CD14-positive monocyte (primary cell): ENCODE results near the gene TENM3. TPM values are rescaled to one million over a fixed set of nuclear protein-coding genes. Genes with fewer than 3 reads are reported as not detected.

Source experiments
- DNase-seq, 3 donors: peaks; one replicate each; pipeline ENCODE4 v3.0.0-alpha.2; 2011 to 2022
- H2AFZ ChIP-seq: 2 replicates; pipeline ENCODE4 v1.6.0; 2012; ENCODE audit warnings: mild to moderate bottlenecking, low read depth, low read length, inconsistent platforms; ENCODE audit not compliant: insufficient read depth, poor library complexity, severe bottlenecking
- H3K27ac ChIP-seq, 2 donors: 1 replicate in 1 of 2; 2 replicates in 1 of 2; pipeline ENCODE4 v1.5.1; 2012 to 2013; ENCODE audit warnings: low read length in 2 of 2, control low read depth in 1 of 2, inconsistent platforms in 1 of 2, low read depth in 1 of 2, mild to moderate bottlenecking in 1 of 2
- H3K27me3 ChIP-seq, 2 donors: one replicate each; pipeline versions ENCODE4 v1.6.0 to v1.6.1; 2011 to 2013; ENCODE audit warnings: low read length in 2 of 2; ENCODE audit not compliant: control insufficient read depth in 2 of 2, insufficient read depth in 2 of 2
- H3K36me3 ChIP-seq, 2 donors: replicated peaks in 1 of 2; 1 replicate in 1 of 2; 2 replicates in 1 of 2; pipeline versions ENCODE4 v1.5.1 to v1.6.1; 2012 to 2013; ENCODE audit warnings: low read length in 2 of 2, control low read depth in 1 of 2, inconsistent platforms in 1 of 2, mild to moderate bottlenecking in 1 of 2; ENCODE audit not compliant: insufficient read depth in 2 of 2, control insufficient read depth in 1 of 2
- H3K4me1 ChIP-seq, 2 donors: 1 replicate in 1 of 2; 2 replicates in 1 of 2; pipeline versions ENCODE4 v1.5.1 to v1.6.1; 2012 to 2013; ENCODE audit warnings: low read length in 2 of 2, control low read depth in 1 of 2, inconsistent platforms in 1 of 2, mild to moderate bottlenecking in 1 of 2, moderate library complexity in 1 of 2; ENCODE audit not compliant: insufficient read depth in 2 of 2, control insufficient read depth in 1 of 2
- H3K4me2 ChIP-seq: replicated peaks from 2 replicates; pipeline ENCODE3; 2012; ENCODE audit warnings: low read length, moderate library complexity, mild to moderate bottlenecking; ENCODE audit not compliant: poor library complexity, severe bottlenecking; ENCODE audit errors: extremely low read depth
- H3K4me3 ChIP-seq, 3 experiments: fragments of 200-600 bp in 1 of 3; sonication (generic) in 1 of 3; replicated peaks in 1 of 3; 1 replicate in 2 of 3; 2 replicates in 1 of 3; pipeline ENCODE4 v1.5.1; 2011 to 2013; ENCODE audit warnings: low read length in 3 of 3, mild to moderate bottlenecking in 3 of 3, control low read depth in 2 of 3, low read depth in 2 of 3, inconsistent platforms in 1 of 3, moderate library complexity in 1 of 3
- H3K79me2 ChIP-seq: 2 replicates; pipeline ENCODE4 v1.6.0; 2012; ENCODE audit warnings: mild to moderate bottlenecking, control low read depth, inconsistent platforms, low read length, moderate library complexity; ENCODE audit not compliant: insufficient read depth
- H3K9ac ChIP-seq: 2 replicates; pipeline ENCODE4 v1.6.0; 2017; ENCODE audit warnings: low read length, mild to moderate bottlenecking; ENCODE audit not compliant: insufficient read depth, poor library complexity, severe bottlenecking
- H3K9me3 ChIP-seq, 2 donors: replicated peaks in 1 of 2; 1 replicate in 1 of 2; 2 replicates in 1 of 2; pipeline versions ENCODE4 v1.5.1 to v1.6.1; 2012 to 2013; ENCODE audit warnings: low read length in 2 of 2, control low read depth in 1 of 2; ENCODE audit not compliant: control insufficient read depth in 1 of 2, insufficient read depth in 1 of 2
- H4K20me1 ChIP-seq: 2 replicates; pipeline ENCODE4 v1.6.0; 2012; ENCODE audit warnings: mild to moderate bottlenecking, low read length, control low read depth, moderate library complexity; ENCODE audit not compliant: insufficient read depth
- H3K27ac Mint-ChIP-seq, 7 donors: one replicate each; pipeline ENCODE4 v1.8.0; 2020; ENCODE audit warnings: mild to moderate bottlenecking in 7 of 7, mixed read lengths in 7 of 7, moderate library complexity in 6 of 7, inconsistent platforms in 2 of 7
- H3K27me3 Mint-ChIP-seq, 3 donors: one replicate each; pipeline ENCODE4 v1.8.0; 2021 to 2022; ENCODE audit warnings: low read depth in 3 of 3, mild to moderate bottlenecking in 3 of 3, mixed read lengths in 3 of 3, moderate library complexity in 3 of 3, inconsistent platforms in 1 of 3
- H3K36me3 Mint-ChIP-seq, 2 donors: one replicate each; pipeline ENCODE4 v1.8.0; 2020; ENCODE audit warnings: mixed read lengths in 2 of 2, inconsistent platforms in 1 of 2, mild to moderate bottlenecking in 1 of 2
- H3K4me1 Mint-ChIP-seq: one replicate; pipeline ENCODE4 v1.8.0; 2020; ENCODE audit warnings: mild to moderate bottlenecking, mixed read lengths
- H3K4me3 Mint-ChIP-seq, 2 donors: one replicate each; pipeline ENCODE4 v1.8.0; 2020; ENCODE audit warnings: mild to moderate bottlenecking in 2 of 2, mixed read lengths in 2 of 2, moderate library complexity in 1 of 2
- H3K9me3 Mint-ChIP-seq, 7 donors: one replicate each; pipeline ENCODE4 v1.8.0; 2020 to 2022; ENCODE audit warnings: mixed read lengths in 7 of 7, mild to moderate bottlenecking in 6 of 7, moderate library complexity in 6 of 7, inconsistent platforms in 2 of 7
- WGBS: methylation state at CpG from one replicate; pipeline ENCODE4 v1.1.5; 2013; ENCODE audit warnings: missing lambda C conversion rate; ENCODE audit not compliant: insufficient coverage; 5-methylcytosine and 5-hydroxymethylcytosine counted together
- intact Hi-C, 2 donors: fragments of 100-400 bp; cut with micrococcal nuclease; formaldehyde crosslinking; loops; one replicate each; pipeline versions ENCODE4 v1.15.0 to v1.15.1; 2023
- polyA plus RNA-seq, 3 donors: library from polyadenylated mRNA; depleted of rRNA in 1 of 3; unstranded in 2 of 3; stranded (reverse) in 1 of 3; fragments of 300-500 nt in 2 of 3; fragments of >200 nt in 1 of 3; fragmentation: Illumina TruSeq in 2 of 3; gene quantifications; 1 replicate in 2 of 3; 2 replicates in 1 of 3; pipeline ENCODE4 v1.2.3, GENCODE V29; 2012 to 2021
- TF ChIP-seq, protein P1 (sequence below): fragments of 200-600 bp; IDR thresholded peaks from one replicate; pipeline ENCODE4 v1.8.0; 2022; ENCODE audit warnings: antibody characterized with exemption, mild to moderate bottlenecking

The TENM3 gene
- polyA plus RNA-seq, 3 donors: not detected

DNA sequence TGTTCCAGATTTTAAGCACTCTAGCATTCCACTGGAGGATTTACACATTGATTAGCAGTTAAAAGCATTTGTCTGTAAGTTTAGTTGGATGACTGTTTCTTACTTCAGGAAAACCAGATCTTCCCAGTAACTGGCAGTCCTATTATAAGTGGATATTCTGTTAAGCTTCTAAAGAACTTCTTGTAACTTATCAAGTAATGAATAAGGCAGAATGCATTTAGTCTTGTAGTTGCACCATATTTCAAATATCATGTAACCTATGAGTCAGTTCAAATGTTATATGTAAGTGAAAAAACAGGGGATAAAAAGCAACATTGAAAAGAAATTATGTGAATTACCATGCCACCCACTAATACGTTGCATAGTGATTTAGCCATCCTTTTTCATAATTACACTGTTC is 30.2 kb upstream of the TENM3 start:
- Histone ChIP-seq H3K27ac (no peak overlapping the region), H3K9ac (no peak overlapping the region), H3K36me3 (no peaks in the 10 kb centered on the region), H3K4me1 (no peaks in the 10 kb centered on the region), H3K9me3 (no peaks in the 10 kb centered on the region), H4K20me1 (no peaks in the 10 kb centered on the region), H2AFZ (no peak overlapping the region), H3K79me2 (no peaks in the 10 kb centered on the region), H3K27me3 (no peaks in the 10 kb centered on the region), H3K4me3 (no peak overlapping the region), H3K4me2 (no peak overlapping the region)
- Mint-ChIP-seq H3K4me1 (no peaks in the 10 kb centered on the region), H3K9me3 (peaks cover 0 to 7% (median 2%) of the 10 kb centered on the region in 7 donors), H3K27me3 (peaks cover 0 to 3% (median 1%) of the 10 kb centered on the region in 3 donors), H3K4me3 (no peak overlapping the region), H3K27ac (no peak overlapping the region), H3K36me3 (no peaks in the 10 kb centered on the region)
- intact Hi-C loops: no loop called here
- WGBS: no CpG with 5 or more reads among the region's 1 CpG
- DNase-seq: no peak
- TF ChIP-seq, protein P1, sequence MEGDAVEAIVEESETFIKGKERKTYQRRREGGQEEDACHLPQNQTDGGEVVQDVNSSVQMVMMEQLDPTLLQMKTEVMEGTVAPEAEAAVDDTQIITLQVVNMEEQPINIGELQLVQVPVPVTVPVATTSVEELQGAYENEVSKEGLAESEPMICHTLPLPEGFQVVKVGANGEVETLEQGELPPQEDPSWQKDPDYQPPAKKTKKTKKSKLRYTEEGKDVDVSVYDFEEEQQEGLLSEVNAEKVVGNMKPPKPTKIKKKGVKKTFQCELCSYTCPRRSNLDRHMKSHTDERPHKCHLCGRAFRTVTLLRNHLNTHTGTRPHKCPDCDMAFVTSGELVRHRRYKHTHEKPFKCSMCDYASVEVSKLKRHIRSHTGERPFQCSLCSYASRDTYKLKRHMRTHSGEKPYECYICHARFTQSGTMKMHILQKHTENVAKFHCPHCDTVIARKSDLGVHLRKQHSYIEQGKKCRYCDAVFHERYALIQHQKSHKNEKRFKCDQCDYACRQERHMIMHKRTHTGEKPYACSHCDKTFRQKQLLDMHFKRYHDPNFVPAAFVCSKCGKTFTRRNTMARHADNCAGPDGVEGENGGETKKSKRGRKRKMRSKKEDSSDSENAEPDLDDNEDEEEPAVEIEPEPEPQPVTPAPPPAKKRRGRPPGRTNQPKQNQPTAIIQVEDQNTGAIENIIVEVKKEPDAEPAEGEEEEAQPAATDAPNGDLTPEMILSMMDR: no peak

DNA sequence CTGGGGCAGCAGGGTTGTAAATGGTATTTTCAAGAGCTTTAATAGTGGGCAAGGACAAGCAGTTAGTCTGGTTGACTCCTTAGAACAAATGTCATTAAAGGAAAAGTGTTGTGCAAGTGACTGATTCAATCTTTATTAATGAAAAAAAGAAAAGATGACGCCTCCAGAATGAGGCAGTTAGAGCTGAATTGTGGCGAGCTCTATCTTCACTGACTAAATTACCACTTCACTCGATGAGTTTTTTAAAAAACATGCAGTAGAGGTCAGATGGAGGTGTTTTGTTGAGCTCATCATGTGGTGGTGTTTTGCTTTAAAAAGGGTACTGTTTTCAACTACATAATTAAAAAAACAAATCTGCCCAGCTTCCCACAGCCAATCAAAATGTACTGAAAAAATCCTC is 28.1 kb upstream of the TENM3 start:
- Mint-ChIP-seq H3K27ac (no peak overlapping the region), H3K4me3 (no peak overlapping the region)

More for the DNA sequence above, 28.1 kb upstream of the TENM3 start:
- no peaks in the 10 kb centered on the region for H4K20me1 ChIP-seq
- H3K36me3 ChIP-seq: no peaks in the 10 kb centered on the region
- no peak overlapping the region for H2AFZ ChIP-seq
- H3K4me2 ChIP-seq: no peak overlapping the region
- H3K27me3 ChIP-seq: no peaks in the 10 kb centered on the region
- peaks cover 0 to 4% (median 0%) of the 10 kb centered on the region in 7 donors for H3K9me3 Mint-ChIP-seq
- H3K4me3 ChIP-seq: no peak overlapping the region
- intact Hi-C loops: no loop called here
- no peak overlapping the region for H3K9ac ChIP-seq
- no peak for DNase-seq
- H3K27me3 Mint-ChIP-seq: peaks cover 0 to 4% (median 0%) of the 10 kb centered on the region in 3 donors
- H3K36me3 Mint-ChIP-seq: no peaks in the 10 kb centered on the region
- no peaks in the 10 kb centered on the region for H3K79me2 ChIP-seq
- no peaks in the 10 kb centered on the region for H3K4me1 Mint-ChIP-seq
- no peaks in the 10 kb centered on the region for H3K9me3 ChIP-seq
- H3K4me1 ChIP-seq: no peaks in the 10 kb centered on the region
- WGBS: no CpG with 5 or more reads among the region's 3 CpGs
- TF ChIP-seq, protein P1: no peak
- no peak overlapping the region for H3K27ac ChIP-seq
